MM.1S (cell line): ENCODE measurements around the gene AKR1B15.

Experiments
- CTCF ChIP-seq: fragments of 300-600 bp; sonication (generic); IDR thresholded peaks from 2 replicates; pipeline ENCODE4 v1.5.1; 2016; ENCODE audit warnings: antibody characterized with exemption, low read length, mixed read lengths
- EZH2 ChIP-seq: fragments of 300-600 bp; sonication (generic); optimal IDR thresholded peaks from 2 replicates; pipeline ENCODE3; 2017; ENCODE audit warnings: low read depth, mild to moderate bottlenecking, antibody characterized with exemption, low read length, mixed read lengths

- TF ChIP-seq EZH2 (no peak), CTCF (no peak)
These were observed 46.2 kb upstream of the AKR1B15 start for GRCh38 chr7:134502463-134503371.
